ENCODE data around the gene C13orf46.

- TF ChIP-seq, protein P1, sequence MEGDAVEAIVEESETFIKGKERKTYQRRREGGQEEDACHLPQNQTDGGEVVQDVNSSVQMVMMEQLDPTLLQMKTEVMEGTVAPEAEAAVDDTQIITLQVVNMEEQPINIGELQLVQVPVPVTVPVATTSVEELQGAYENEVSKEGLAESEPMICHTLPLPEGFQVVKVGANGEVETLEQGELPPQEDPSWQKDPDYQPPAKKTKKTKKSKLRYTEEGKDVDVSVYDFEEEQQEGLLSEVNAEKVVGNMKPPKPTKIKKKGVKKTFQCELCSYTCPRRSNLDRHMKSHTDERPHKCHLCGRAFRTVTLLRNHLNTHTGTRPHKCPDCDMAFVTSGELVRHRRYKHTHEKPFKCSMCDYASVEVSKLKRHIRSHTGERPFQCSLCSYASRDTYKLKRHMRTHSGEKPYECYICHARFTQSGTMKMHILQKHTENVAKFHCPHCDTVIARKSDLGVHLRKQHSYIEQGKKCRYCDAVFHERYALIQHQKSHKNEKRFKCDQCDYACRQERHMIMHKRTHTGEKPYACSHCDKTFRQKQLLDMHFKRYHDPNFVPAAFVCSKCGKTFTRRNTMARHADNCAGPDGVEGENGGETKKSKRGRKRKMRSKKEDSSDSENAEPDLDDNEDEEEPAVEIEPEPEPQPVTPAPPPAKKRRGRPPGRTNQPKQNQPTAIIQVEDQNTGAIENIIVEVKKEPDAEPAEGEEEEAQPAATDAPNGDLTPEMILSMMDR (IDR thresholded peaks at IDR 0.05) = no peak
- TF ChIP-seq EZH2 (IDR thresholded peaks at IDR 0.05) (no peak), EZH2phosphoT487 (IDR thresholded peaks at IDR 0.05) (no peak)
These were observed 31.2 kb downstream of the C13orf46 start for GRCh38 chr13:113942591-113943103.
